ENCODE data around the gene RAB11FIP2.

RAB11FIP2 gene

DNA sequence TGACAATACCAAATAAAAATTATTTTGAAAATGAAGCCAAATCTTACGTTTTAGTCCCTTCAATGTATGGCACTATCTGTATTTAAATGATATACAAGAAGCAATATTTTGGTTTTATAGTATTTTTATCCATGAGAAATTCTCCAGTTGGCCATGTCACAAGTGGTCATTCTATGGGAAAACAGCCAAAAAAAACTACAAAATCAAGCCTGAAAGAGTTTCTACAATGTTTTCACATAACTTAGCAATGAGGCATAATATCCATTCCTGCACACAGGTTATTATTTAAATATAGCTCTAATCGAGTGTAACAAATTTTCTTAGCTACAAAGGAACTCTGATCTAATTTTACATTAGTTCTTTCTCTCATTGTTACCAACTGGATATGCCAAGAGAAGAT, 5.4 kb downstream of the RAB11FIP2 start:
- no peaks in the 10 kb centered on the region for H3K9me3 Mint-ChIP-seq
- peaks cover 6% of the 10 kb centered on the region for H3K36me3 Mint-ChIP-seq (ENCODE audit: low read depth)
- H3K27me3 Mint-ChIP-seq (ENCODE audit: low read depth): no peaks in the 10 kb centered on the region
- H3K4me3 Mint-ChIP-seq: peak overlapping the region in 2 of 3 experiments; percentile 17 to 36
- TF ChIP-seq, protein P1, sequence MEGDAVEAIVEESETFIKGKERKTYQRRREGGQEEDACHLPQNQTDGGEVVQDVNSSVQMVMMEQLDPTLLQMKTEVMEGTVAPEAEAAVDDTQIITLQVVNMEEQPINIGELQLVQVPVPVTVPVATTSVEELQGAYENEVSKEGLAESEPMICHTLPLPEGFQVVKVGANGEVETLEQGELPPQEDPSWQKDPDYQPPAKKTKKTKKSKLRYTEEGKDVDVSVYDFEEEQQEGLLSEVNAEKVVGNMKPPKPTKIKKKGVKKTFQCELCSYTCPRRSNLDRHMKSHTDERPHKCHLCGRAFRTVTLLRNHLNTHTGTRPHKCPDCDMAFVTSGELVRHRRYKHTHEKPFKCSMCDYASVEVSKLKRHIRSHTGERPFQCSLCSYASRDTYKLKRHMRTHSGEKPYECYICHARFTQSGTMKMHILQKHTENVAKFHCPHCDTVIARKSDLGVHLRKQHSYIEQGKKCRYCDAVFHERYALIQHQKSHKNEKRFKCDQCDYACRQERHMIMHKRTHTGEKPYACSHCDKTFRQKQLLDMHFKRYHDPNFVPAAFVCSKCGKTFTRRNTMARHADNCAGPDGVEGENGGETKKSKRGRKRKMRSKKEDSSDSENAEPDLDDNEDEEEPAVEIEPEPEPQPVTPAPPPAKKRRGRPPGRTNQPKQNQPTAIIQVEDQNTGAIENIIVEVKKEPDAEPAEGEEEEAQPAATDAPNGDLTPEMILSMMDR (IDR thresholded peaks at IDR 0.05; ENCODE audit: unreplicated experiment in 3 of 3): no peak
- peaks cover 64% of the 10 kb centered on the region for H3K4me1 Mint-ChIP-seq
- peak overlapping the region in 2 of 3 experiments; percentile 44 to 83 for H3K27ac Mint-ChIP-seq

GRCh38 chr10:118036281-118036875, 10.4 kb downstream of the RAB11FIP2 start:
- H3K36me3 Mint-ChIP-seq (ENCODE audit: low read depth): peaks cover 22% of the 10 kb centered on the region
- peak overlapping the region; percentile 10 to 89 (median 25) for H3K27ac Mint-ChIP-seq
- TF ChIP-seq, protein P1 (IDR thresholded peaks at IDR 0.05; ENCODE audit: unreplicated experiment in 3 of 3): no peak
- H3K4me1 Mint-ChIP-seq: peaks cover 56% of the 10 kb centered on the region
- no peaks in the 10 kb centered on the region for H3K27me3 Mint-ChIP-seq (ENCODE audit: low read depth)
- H3K4me3 Mint-ChIP-seq: peak overlapping the region in 1 of 3 experiments; percentile 32
- H3K9me3 Mint-ChIP-seq: no peaks in the 10 kb centered on the region

DNA sequence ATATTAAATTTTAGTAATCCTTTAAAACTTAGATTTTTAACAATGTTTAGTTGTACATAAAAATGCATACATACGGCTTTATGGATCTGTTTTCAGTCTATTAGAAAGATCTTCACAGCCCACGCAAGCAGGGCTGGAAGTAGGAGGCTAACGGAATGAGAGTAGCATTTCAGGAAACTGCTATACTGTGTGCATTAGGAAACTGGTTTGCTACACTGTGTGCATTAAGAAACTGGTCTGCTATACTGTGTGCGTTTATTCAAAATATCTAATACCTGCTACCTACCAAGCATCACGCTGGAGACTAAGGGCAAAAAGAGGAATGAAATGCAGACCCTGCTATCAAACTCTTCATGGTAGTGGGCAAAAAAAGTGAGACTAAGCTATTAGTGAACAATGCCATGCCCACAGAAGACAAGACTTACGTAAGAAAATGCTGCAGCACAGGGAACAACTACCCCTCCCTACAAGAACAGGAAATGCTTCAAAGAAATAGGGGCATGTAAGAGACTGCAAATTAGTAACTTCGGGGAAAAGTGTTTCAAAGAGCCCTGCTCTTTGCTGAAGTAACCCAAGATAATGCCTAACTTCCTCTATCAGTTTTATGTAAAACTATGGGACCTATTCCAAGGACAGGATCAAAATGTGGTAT, 11.3 kb downstream of the RAB11FIP2 start:
- Mint-ChIP-seq H3K9me3 (no peaks in the 10 kb centered on the region), H3K27me3 (ENCODE audit: low read depth) (no peaks in the 10 kb centered on the region), H3K4me3 (peak overlapping the region in 2 of 3 experiments; percentile 40 to 52), H3K4me1 (peaks cover 50% of the 10 kb centered on the region), H3K27ac (peak overlapping the region; percentile 39 to 89 (median 74)), H3K36me3 (ENCODE audit: low read depth) (peaks cover 22% of the 10 kb centered on the region)
- TF ChIP-seq, protein P1 (IDR thresholded peaks at IDR 0.05; ENCODE audit: unreplicated experiment in 3 of 3): no peak

DNA sequence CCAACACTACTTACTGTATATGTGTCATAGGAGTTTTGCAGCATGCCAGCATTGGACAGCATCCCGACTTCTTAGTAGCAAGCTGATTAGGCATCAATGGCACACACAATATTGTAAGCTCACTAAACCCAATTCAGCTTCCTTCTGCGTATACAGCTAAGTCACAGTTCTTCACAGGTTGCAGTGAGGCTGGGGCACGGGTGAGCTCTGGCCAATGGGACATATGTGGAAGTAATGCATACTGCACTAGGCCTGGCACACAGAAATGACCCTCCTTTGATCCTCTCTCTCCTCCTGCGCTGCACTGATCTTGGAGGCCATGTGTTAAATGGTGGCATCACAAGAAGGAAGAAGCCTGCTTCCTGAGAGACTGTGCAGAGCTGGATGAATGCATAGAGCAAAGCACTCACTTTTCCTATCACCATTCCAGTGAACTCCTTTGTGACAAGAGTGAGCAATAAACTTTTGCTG, 11.9 kb downstream of the RAB11FIP2 start:
- Mint-ChIP-seq H3K27me3 (ENCODE audit: low read depth) (no peaks in the 10 kb centered on the region), H3K4me1 (peaks cover 44% of the 10 kb centered on the region), H3K4me3 (no peak overlapping the region), H3K36me3 (ENCODE audit: low read depth) (peaks cover 22% of the 10 kb centered on the region), H3K9me3 (no peaks in the 10 kb centered on the region), H3K27ac (peak overlapping the region; percentile 52 to 89 (median 63))
- TF ChIP-seq, protein P1 (IDR thresholded peaks at IDR 0.05; ENCODE audit: unreplicated experiment in 3 of 3): no peak

- Mint-ChIP-seq H3K4me3 (no peak overlapping the region), H3K27ac (peak overlapping the region in 1 of 3 experiments; percentile 65), H3K27me3 (ENCODE audit: low read depth) (no peaks in the 10 kb centered on the region), H3K4me1 (peaks cover 40% of the 10 kb centered on the region), H3K36me3 (ENCODE audit: low read depth) (peaks cover 17% of the 10 kb centered on the region), H3K9me3 (no peaks in the 10 kb centered on the region)
- TF ChIP-seq, protein P1 (IDR thresholded peaks at IDR 0.05; ENCODE audit: unreplicated experiment in 3 of 3): peak in 2 of 3 experiments; percentile 11
These were observed 12.8 kb downstream of the RAB11FIP2 start for GRCh38 chr10:118033905-118034304.

All from nephron (organoid).